GM12873 (cell line): Measurements from ENCODE around the gene RAB8A.

ENCODE experiments used
- CTCF ChIP-seq: IDR thresholded peaks from 2 replicates; pipeline ENCODE4 v1.5.1; 2012; ENCODE audit warnings: low read depth, mild to moderate bottlenecking, moderate library complexity, low read length, control low read depth; ENCODE audit not compliant: insufficient read depth; ENCODE audit errors: missing control alignments

Gene RAB8A

GRCh38 chr19:16078759-16079707, 32.7 kb upstream of the RAB8A start:
- TF ChIP-seq CTCF = no peak

GRCh38 chr19:16084067-16084685, 27.5 kb upstream of the RAB8A start:
- TF ChIP-seq CTCF = no peak

GRCh38 chr19:16085115-16085514, 26.6 kb upstream of the RAB8A start:
- no peak for TF ChIP-seq CTCF

GRCh38 chr19:16087940-16088339, 23.7 kb upstream of the RAB8A start:
- no peak for TF ChIP-seq CTCF

GRCh38 chr19:16088351-16089009, 23.2 kb upstream of the RAB8A start:
- no peak for TF ChIP-seq CTCF

- TF ChIP-seq CTCF = peak; percentile 3
These were observed 22.5 kb upstream of the RAB8A start for GRCh38 chr19:16089010-16089846.
